ENCODE data around the gene DDX24.

- TF ChIP-seq CTCF (conservative IDR thresholded peaks at IDR 0.05 in 1 of 2, IDR thresholded peaks at IDR 0.05 in 1 of 2; ENCODE audit: low read depth in 1 of 2, low read length in 2 of 2): no peak
- no peak for TF ChIP-seq EZH2 (IDR thresholded peaks at IDR 0.05; ENCODE audit: low read length, missing control alignments)
Measured at GRCh38 chr14:94046696-94047250, 34.2 kb downstream of the DDX24 start.

All from fibroblast of lung (primary cell).